Hindlimb muscle (tissue), 1 donor: Measurements from ENCODE around the gene KLC4. TPM values are rescaled to one million over a fixed set of nuclear protein-coding genes. Genes with fewer than 3 reads are reported as not detected.
A peak's percentile ranks its signal among the peaks of the same experiment; 100 is the strongest.
"Not testable (repeated sequence)": the region's sequence is repeated elsewhere in the genome, so short reads cannot be mapped to it uniquely, and the experiment has no call there.

Experiments used
- DNase-seq: peaks from one replicate; pipeline ENCODE4 v3.0.0-alpha.2; 2013
- polyA plus RNA-seq: library from polyadenylated mRNA; unstranded; fragments of 120-200 nt; gene quantifications from one replicate; pipeline ENCODE4 v1.2.1, GENCODE V29; 2013; ENCODE audit not compliant: insufficient read length

KLC4 gene
- polyA plus RNA-seq, 1 donor: 28.5 TPM

DNA sequence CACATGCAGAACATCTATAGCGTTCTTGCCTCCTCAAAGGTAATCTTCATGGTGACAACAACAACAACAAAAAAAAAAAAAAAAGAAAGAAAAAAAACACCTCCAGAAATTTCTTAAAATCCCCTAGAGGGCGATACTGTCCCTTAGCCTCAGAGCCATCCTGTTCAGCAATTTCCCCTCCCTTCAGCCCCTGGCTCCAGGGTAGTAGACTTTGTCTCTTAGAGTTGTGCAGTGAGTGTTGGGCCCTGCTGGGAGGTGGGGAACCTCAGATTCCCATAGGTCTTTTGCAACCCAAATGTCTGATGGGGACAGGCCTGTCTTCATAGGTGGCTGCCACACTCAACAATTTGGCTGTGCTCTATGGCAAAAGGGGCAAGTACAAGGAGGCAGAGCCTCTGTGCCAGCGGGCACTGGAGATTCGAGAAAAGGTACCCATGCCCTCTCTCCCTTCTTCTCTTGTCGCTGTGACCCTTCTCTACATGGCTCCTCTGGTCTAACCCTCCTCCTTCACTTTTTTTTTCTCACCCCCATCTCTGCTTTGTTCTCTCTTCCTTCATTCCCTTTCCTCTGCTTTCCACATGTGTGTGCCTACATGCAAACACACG is 10.7 kb downstream of the KLC4 start:
- no peak for DNase-seq

GRCh38 chr6:43074847-43075669 is 15.6 kb downstream of the KLC4 start:
- DNase-seq: no peak

GRCh38 chr6:43075670-43076463 is 16.4 kb downstream of the KLC4 start, which contains the start of gene PTK7:
PTK7 (plus strand) TSS chr6:43076314; CDS start chr6:43076489, 175 bp downstream.
- DNase-seq: peak; percentile 83

- peak; percentile 28 for DNase-seq
Observed at GRCh38 chr6:43076464-43077332, 17.3 kb downstream of the KLC4 start.

- no peak for DNase-seq
Observed at GRCh38 chr6:43077333-43077809, 17.9 kb downstream of the KLC4 start.

DNA sequence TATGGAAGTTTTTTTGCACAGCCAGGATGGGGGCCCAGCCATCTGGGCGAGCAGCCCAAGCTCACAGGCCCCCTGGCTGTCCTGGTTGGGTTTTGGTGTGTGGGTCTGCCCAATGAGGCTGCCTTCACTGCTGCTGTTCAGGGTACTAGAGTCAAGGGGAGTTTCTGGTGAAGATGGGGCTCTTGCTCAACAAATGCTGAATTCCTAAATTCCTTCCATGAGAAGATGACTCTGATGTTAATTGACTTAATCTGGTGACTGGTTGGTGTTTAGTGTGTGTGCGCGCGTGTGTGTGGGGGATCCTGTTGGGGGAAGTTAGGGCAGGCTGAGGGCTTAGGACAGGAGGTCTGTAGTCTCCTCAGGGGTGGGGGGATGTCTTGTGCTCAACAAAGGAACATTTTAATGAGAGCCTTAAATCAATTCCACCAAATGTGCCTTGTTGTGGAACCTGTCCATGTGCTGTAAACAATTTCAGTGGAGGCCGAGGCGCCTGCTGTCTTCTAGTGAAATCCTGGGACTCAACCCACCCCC is 18.6 kb downstream of the KLC4 start:
- DNase-seq: no peak

DNA sequence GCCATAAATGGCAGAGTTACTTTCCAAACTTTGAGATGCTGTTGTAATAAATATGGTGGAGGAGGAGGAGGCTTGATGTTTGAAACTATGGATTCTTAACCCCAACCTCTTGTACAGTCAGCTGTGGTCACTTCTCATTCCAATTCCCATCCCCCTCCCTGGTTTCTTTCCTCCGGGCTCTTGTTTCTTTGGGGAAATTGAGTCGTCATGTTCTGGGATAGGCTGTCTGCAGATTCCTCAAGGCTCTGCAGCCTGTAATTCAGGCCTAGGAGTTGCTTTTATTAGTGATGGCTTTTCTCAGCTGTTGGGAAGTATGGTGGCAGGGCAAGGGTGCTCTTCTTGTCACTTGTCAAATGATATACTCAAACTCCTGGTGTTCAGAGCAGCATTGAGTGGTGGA is 19.3 kb downstream of the KLC4 start:
- no peak for DNase-seq

- no peak for DNase-seq
Observed at GRCh38 chr6:43081043-43081442, 21.6 kb downstream of the KLC4 start.

GRCh38 chr6:43081922-43082321 is 22.5 kb downstream of the KLC4 start:
- DNase-seq: not testable (repeated sequence)

- DNase-seq: peak; percentile 78
Observed at GRCh38 chr6:43082806-43083655, 23.6 kb downstream of the KLC4 start.

GRCh38 chr6:43086022-43086658 is 26.7 kb downstream of the KLC4 start:
- DNase-seq: no peak

GRCh38 chr6:43088654-43089056 is 29.2 kb downstream of the KLC4 start:
- no peak for DNase-seq

DNA sequence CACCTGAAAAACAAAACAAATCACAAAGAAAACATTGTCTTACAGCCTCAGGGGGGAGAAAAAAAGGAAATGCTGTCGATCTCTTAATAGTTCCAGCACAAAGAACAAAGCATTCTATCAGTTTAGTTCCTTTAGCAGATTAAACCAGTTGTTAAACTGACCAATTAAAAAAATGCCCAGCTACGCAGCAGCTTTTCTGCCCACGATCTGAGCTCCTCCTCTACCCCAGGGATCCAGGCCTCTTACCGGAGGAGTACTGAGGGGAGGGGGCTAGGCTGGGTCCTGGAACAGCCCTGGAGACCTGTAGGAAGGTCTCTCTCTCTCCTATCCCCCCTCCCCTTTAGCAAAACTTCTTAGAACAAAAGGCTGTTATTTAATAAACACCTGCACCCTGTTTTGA is 30.0 kb downstream of the KLC4 start:
- DNase-seq: no peak

DNA sequence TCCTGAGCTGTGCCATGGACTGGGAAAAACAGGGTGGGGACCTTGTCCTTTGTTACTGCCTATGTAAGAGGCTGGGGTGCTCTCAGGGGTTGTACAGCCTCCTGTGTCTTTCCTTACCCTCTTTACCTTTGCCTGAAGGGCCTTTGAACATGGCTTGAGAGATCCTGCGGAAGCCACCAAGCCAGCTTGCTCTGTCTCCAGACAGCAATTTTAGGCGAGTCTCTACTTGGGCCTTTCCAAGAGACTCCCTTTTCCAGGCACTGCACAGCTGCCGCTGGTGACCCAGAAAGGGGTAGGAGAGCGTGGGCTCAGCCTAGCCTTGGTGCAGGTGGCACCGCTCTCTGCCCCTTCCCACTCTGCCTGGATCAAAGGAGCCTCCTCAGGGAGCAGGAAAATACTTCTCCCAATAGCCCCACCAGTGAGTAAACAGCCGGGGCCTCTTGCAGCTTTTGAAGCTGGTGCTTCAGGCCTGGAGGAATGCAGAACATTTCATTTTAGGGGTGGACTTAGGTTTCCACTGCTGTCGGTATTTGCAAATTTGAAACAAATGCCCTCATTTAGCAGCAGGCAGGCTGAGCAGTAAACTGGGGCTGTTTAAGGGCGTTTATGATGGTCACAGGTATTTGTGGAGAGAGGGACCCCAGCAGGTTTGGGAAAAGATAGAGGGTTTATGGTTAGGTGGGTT is 30.6 kb downstream of the KLC4 start:
- no peak for DNase-seq

DNA sequence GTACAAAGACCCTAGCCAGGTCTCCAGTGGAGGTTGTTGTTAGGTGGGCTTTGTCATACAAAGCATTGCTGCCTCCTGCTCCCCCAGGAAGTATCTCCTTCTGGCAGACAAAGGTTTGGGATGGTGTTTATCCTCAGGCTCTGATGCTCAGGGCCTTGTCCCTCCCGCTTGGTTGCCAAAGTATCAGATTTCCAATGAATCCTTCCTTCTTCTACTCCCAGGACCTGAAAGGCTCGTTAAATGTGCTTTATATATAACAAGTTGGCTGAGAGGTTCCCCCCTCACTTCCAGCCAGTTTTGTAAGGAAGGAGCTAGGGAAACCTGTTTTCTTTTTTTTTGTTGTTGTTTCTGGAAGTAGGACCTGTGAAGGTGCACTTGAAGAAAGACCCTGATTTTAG is 31.1 kb downstream of the KLC4 start:
- DNase-seq: no peak

GRCh38 chr6:43091020-43091419 is 31.6 kb downstream of the KLC4 start:
- DNase-seq: no peak

- no peak for DNase-seq
Observed at GRCh38 chr6:43091436-43091991, 32.1 kb downstream of the KLC4 start.

DNA sequence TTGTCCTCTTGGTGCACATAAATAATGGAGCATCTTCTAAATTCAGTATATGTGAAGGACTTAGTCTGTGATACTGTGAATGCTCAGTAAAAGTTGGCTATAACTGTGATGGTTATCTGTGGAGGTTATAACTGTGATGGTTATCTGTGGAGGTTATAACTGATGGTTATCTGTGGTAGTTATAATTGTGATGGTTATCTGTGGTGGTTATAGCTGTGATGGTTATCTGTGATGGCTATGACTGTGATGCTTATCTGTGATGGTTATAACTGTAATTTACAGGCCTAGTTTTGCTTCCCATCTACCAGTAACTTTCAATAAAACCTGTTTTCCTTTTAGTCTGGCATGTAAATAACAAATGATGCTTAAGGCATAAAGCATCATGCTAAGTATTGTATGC is 33.2 kb downstream of the KLC4 start:
- DNase-seq: no peak
